ENCODE measurements around the gene KRT71.

KRT71 gene

DNA sequence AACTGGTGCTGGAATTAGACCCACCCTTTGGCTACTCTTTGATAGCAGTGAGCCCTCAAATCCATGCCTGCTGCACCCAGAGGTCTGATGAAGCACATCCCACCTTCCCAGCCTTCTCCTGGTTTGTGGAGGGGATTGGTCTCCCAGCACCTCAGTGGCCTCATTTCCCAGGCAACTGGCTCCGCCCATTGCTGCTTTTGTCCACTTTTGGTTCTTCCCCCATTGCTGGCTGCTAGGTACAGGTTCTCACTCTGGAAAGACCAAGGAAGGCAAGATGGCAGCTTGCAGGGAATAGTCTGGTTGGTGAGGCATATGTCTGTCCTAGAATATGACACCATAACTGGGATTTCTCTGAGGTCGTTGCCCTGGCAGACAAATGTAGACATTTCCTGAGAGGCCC lies 22.6 kb downstream of the KRT71 start:
- Histone ChIP-seq H3K9me3 (ENCODE audit: control insufficient read depth, insufficient read depth, low read length) (no peaks in the 10 kb centered on the region), H3K27me3 (ENCODE audit: control insufficient read depth, insufficient read depth, low read length) (no peaks in the 10 kb centered on the region), H3K4me3 (ENCODE audit: low read length) (no peak overlapping the region), H3K27ac (ENCODE audit: low read length) (no peak overlapping the region), H3K4me1 (ENCODE audit: control insufficient read depth, insufficient read depth, low read length) (no peaks in the 10 kb centered on the region), H3K36me3 (ENCODE audit: control insufficient read depth, insufficient read depth, low read length) (no peaks in the 10 kb centered on the region)
- no CpG with 5 or more reads among the region's 2 CpGs for WGBS (ENCODE audit: insufficient coverage, insufficient read length)
- DNase-seq (ENCODE audit: low read depth, low spot score) = no peak

DNA sequence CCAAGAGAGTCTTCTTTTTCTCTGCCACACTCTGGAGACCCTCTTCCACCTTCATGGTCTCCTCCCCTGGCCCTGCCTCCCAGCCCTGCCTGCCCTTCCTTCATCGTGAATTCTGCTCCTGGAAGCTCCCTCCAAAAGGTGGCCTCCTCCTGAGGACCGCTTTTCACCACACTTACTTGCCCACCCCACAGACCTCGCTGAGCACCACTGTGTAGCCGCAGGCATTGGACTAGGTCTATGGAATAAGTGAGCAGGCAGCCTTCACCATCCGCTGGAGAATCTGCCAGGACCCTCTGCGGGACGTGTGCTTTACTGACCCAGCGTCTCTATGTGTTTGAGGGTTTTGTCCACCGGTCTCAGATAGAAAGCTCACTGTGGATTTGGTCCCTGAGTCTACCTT lies 23.1 kb downstream of the KRT71 start:
- Histone ChIP-seq H3K4me3 (ENCODE audit: low read length) (no peak overlapping the region), H3K27me3 (ENCODE audit: control insufficient read depth, insufficient read depth, low read length) (no peaks in the 10 kb centered on the region), H3K27ac (ENCODE audit: low read length) (no peak overlapping the region), H3K9me3 (ENCODE audit: control insufficient read depth, insufficient read depth, low read length) (no peaks in the 10 kb centered on the region), H3K4me1 (ENCODE audit: control insufficient read depth, insufficient read depth, low read length) (no peaks in the 10 kb centered on the region), H3K36me3 (ENCODE audit: control insufficient read depth, insufficient read depth, low read length) (no peaks in the 10 kb centered on the region)
- WGBS (ENCODE audit: insufficient coverage, insufficient read length) = no CpG with 5 or more reads among the region's 9 CpGs
- DNase-seq (ENCODE audit: low read depth, low spot score) = no peak

DNA sequence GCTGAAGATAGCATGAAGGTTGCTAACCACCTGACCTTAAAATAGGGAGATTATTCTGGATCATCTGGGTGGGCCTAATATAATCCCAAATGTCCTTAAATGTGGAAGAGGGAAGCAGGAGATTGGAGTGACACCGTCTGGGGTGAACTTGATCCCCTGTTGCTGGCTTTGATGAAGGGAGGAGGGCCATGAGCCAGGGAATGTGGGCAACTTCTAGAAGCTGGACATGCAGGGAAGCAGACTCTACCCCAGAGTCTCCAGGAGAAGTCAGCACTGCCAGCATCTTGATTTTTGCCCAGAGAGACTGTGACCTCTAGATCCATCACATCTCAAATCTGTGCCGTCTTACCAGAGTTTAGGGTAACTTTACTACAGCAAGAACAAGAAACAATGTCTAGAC lies 23.5 kb downstream of the KRT71 start:
- no peak for DNase-seq (ENCODE audit: low read depth, low spot score)
- no peaks in the 10 kb centered on the region for H3K4me1 ChIP-seq (ENCODE audit: control insufficient read depth, insufficient read depth, low read length)
- H3K9me3 ChIP-seq (ENCODE audit: control insufficient read depth, insufficient read depth, low read length) = no peaks in the 10 kb centered on the region
- H3K36me3 ChIP-seq (ENCODE audit: control insufficient read depth, insufficient read depth, low read length) = no peaks in the 10 kb centered on the region
- no CpG with 5 or more reads among the region's 2 CpGs for WGBS (ENCODE audit: insufficient coverage, insufficient read length)
- no peaks in the 10 kb centered on the region for H3K27me3 ChIP-seq (ENCODE audit: control insufficient read depth, insufficient read depth, low read length)
- no peak overlapping the region for H3K4me3 ChIP-seq (ENCODE audit: low read length)
- H3K27ac ChIP-seq (ENCODE audit: low read length) = no peak overlapping the region

GRCh38 chr12:52528641-52529143 lies 24.3 kb downstream of the KRT71 start:
- WGBS (ENCODE audit: insufficient coverage, insufficient read length) = no CpG with 5 or more reads among the region's 8 CpGs
- H3K27ac ChIP-seq (ENCODE audit: low read length) = no peak overlapping the region
- no peak overlapping the region for H3K4me3 ChIP-seq (ENCODE audit: low read length)
- no peaks in the 10 kb centered on the region for H3K36me3 ChIP-seq (ENCODE audit: control insufficient read depth, insufficient read depth, low read length)
- no peaks in the 10 kb centered on the region for H3K9me3 ChIP-seq (ENCODE audit: control insufficient read depth, insufficient read depth, low read length)
- no peaks in the 10 kb centered on the region for H3K27me3 ChIP-seq (ENCODE audit: control insufficient read depth, insufficient read depth, low read length)
- H3K4me1 ChIP-seq (ENCODE audit: control insufficient read depth, insufficient read depth, low read length) = no peaks in the 10 kb centered on the region
- DNase-seq (ENCODE audit: low read depth, low spot score) = no peak

GRCh38 chr12:52527121-52527800 lies 25.7 kb downstream of the KRT71 start:
- Histone ChIP-seq H3K4me1 (ENCODE audit: control insufficient read depth, insufficient read depth, low read length) (peaks cover 2% of the 10 kb centered on the region; the same call in 1 of the 2 replicates), H3K4me3 (ENCODE audit: low read length) (no peak overlapping the region), H3K27me3 (ENCODE audit: control insufficient read depth, insufficient read depth, low read length) (no peaks in the 10 kb centered on the region), H3K9me3 (ENCODE audit: control insufficient read depth, insufficient read depth, low read length) (no peaks in the 10 kb centered on the region), H3K36me3 (ENCODE audit: control insufficient read depth, insufficient read depth, low read length) (no peaks in the 10 kb centered on the region), H3K27ac (ENCODE audit: low read length) (no peak overlapping the region)
- DNase-seq (ENCODE audit: low read depth, low spot score) = no peak
- no CpG with 5 or more reads among the region's 4 CpGs for WGBS (ENCODE audit: insufficient coverage, insufficient read length)

DNA sequence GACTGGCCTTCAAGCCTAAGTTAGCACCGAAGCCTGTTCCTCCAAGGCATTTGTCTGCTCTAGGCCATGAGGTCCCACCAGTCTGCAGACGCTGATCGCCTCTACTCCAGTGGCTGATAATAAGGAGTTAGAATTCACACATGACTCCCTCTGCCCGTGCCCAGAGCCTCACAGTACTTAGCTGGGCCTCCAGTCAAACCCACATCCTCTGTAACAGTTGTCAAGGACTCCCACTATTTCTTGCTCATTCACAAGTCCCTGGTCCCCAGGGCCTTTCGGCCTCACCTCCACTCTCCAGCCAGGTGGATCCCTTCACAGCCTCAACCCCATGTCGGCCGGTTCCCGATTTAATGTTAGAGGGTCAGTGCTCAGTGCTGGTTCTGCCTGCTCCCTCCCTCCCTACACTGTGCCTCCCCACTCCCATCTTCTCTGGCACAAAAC lies 26.4 kb downstream of the KRT71 start:
- no peak overlapping the region for H3K27ac ChIP-seq (ENCODE audit: low read length)
- peaks cover 2% of the 10 kb centered on the region; the same call in 1 of the 2 replicates for H3K4me1 ChIP-seq (ENCODE audit: control insufficient read depth, insufficient read depth, low read length)
- no CpG with 5 or more reads among the region's 8 CpGs for WGBS (ENCODE audit: insufficient coverage, insufficient read length)
- H3K9me3 ChIP-seq (ENCODE audit: control insufficient read depth, insufficient read depth, low read length) = no peaks in the 10 kb centered on the region
- DNase-seq (ENCODE audit: low read depth, low spot score) = no peak
- H3K4me3 ChIP-seq (ENCODE audit: low read length) = no peak overlapping the region
- H3K27me3 ChIP-seq (ENCODE audit: control insufficient read depth, insufficient read depth, low read length) = no peaks in the 10 kb centered on the region
- no peaks in the 10 kb centered on the region for H3K36me3 ChIP-seq (ENCODE audit: control insufficient read depth, insufficient read depth, low read length)

GRCh38 chr12:52525661-52526499 lies 27.1 kb downstream of the KRT71 start:
- no peaks in the 10 kb centered on the region for H3K36me3 ChIP-seq (ENCODE audit: control insufficient read depth, insufficient read depth, low read length)
- H3K9me3 ChIP-seq (ENCODE audit: control insufficient read depth, insufficient read depth, low read length) = no peaks in the 10 kb centered on the region
- peaks cover 2% of the 10 kb centered on the region; the same call in 1 of the 2 replicates for H3K4me1 ChIP-seq (ENCODE audit: control insufficient read depth, insufficient read depth, low read length)
- no peak for DNase-seq (ENCODE audit: low read depth, low spot score)
- no peak overlapping the region for H3K27ac ChIP-seq (ENCODE audit: low read length)
- no peak overlapping the region for H3K4me3 ChIP-seq (ENCODE audit: low read length)
- WGBS (ENCODE audit: insufficient coverage, insufficient read length) = no CpG with 5 or more reads among the region's 13 CpGs
- H3K27me3 ChIP-seq (ENCODE audit: control insufficient read depth, insufficient read depth, low read length) = no peaks in the 10 kb centered on the region

- H3K27me3 ChIP-seq (ENCODE audit: control insufficient read depth, insufficient read depth, low read length) = no peaks in the 10 kb centered on the region
- no peak overlapping the region for H3K27ac ChIP-seq (ENCODE audit: low read length)
- H3K4me3 ChIP-seq (ENCODE audit: low read length) = no peak overlapping the region
- DNase-seq (ENCODE audit: low read depth, low spot score) = no peak
- no peaks in the 10 kb centered on the region for H3K9me3 ChIP-seq (ENCODE audit: control insufficient read depth, insufficient read depth, low read length)
- no CpG with 5 or more reads among the region's 5 CpGs for WGBS (ENCODE audit: insufficient coverage, insufficient read length)
- H3K4me1 ChIP-seq (ENCODE audit: control insufficient read depth, insufficient read depth, low read length) = peaks cover 2% of the 10 kb centered on the region; the same call in 1 of the 2 replicates
- no peaks in the 10 kb centered on the region for H3K36me3 ChIP-seq (ENCODE audit: control insufficient read depth, insufficient read depth, low read length)
Observed at GRCh38 chr12:52524898-52525591, 27.9 kb downstream of the KRT71 start.

DNA sequence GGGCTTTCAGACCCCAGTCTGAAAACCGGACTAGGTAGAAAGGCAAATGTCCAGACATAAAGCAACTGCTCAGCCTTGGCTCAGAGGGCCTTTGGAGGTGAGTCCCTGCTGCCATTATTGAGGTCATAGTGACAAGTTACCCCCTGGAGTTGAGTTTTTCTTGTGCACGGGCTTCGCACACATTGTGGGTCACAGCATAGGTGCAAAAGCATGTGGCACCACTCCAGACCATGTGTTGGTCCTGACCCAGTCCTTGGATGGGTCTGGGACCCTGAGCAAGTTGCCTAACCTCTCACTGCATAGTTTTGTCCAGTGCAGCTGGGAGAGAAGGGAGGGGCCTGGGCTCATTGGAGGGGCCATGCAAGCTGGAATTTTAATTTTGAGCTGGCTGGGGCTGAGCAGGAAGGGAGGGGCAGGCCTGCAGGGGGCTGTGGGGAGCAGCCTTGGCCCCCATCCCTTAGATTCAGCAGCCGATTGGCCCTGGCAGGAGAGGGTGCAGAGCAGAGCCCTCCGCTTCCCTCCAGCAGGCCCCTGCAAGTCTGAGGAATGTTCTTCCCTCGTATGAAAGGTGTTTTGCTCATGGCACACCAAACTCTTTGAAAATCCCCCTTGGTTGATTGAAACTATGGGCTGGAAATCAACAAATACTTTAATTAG lies 28.6 kb downstream of the KRT71 start:
- Histone ChIP-seq H3K4me3 (ENCODE audit: low read length) (no peak overlapping the region), H3K4me1 (ENCODE audit: control insufficient read depth, insufficient read depth, low read length) (peaks cover 2% of the 10 kb centered on the region; the same call in 1 of the 2 replicates), H3K9me3 (ENCODE audit: control insufficient read depth, insufficient read depth, low read length) (no peaks in the 10 kb centered on the region), H3K27me3 (ENCODE audit: control insufficient read depth, insufficient read depth, low read length) (no peaks in the 10 kb centered on the region), H3K27ac (ENCODE audit: low read length) (no peak overlapping the region), H3K36me3 (ENCODE audit: control insufficient read depth, insufficient read depth, low read length) (no peaks in the 10 kb centered on the region)
- WGBS (ENCODE audit: insufficient coverage, insufficient read length) = no CpG with 5 or more reads among the region's 6 CpGs
- no peak for DNase-seq (ENCODE audit: low read depth, low spot score)

DNA sequence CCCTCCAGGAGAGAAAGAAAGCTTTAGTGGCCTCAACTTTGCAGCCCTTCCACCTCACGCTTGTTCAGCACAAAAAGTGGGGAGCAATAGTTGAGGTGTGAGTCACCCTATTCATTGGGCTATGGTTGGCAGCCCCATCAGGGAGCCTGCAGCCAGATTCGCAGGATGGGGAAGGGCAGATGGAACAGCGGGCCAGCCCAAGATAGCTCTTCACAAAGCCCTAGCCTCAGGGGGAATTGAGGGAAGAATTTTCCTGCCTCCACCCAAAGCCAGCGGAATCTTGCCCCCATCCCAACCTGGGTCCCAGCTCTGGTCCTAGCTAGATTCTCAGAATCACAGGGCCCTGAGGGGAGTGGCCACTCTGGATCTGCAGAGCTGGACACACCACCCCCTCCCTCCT lies 29.1 kb downstream of the KRT71 start:
- Histone ChIP-seq H3K4me3 (ENCODE audit: low read length) (no peak overlapping the region), H3K36me3 (ENCODE audit: control insufficient read depth, insufficient read depth, low read length) (no peaks in the 10 kb centered on the region), H3K27me3 (ENCODE audit: control insufficient read depth, insufficient read depth, low read length) (no peaks in the 10 kb centered on the region), H3K4me1 (ENCODE audit: control insufficient read depth, insufficient read depth, low read length) (peaks cover 2% of the 10 kb centered on the region; the same call in 1 of the 2 replicates), H3K9me3 (ENCODE audit: control insufficient read depth, insufficient read depth, low read length) (no peaks in the 10 kb centered on the region), H3K27ac (ENCODE audit: low read length) (no peak overlapping the region)
- no peak for DNase-seq (ENCODE audit: low read depth, low spot score)
- WGBS (ENCODE audit: insufficient coverage, insufficient read length) = no CpG with 5 or more reads among the region's 4 CpGs
